GM12891 (cell line): ENCODE results near the gene MYL3.

Experiments used
- POLR2A ChIP-seq: IDR thresholded peaks from 2 replicates; pipeline ENCODE4 v1.6.1; 2011; ENCODE audit warnings: low read depth, low read length, control low read depth
- POLR2AphosphoS5 ChIP-seq: IDR thresholded peaks from 2 replicates; pipeline ENCODE4 v1.6.1; 2011; ENCODE audit warnings: low read depth, low read length, control low read depth
- SPI1 ChIP-seq: IDR thresholded peaks from 2 replicates; pipeline ENCODE4 v1.6.1; 2011; ENCODE audit warnings: low read depth, low read length, control low read depth
- TAF1 ChIP-seq: IDR thresholded peaks from 2 replicates; pipeline ENCODE4 v1.6.1; 2011; ENCODE audit warnings: low read depth, low read length, control low read depth

- TF ChIP-seq POLR2A (no peak), POLR2AphosphoS5 (no peak), TAF1 (no peak), SPI1 (no peak)
These were observed 43.3 kb upstream of the MYL3 start for GRCh38 chr3:46906471-46907058.
